ENCODE measurements around the gene SIGLEC7. TPM values are rescaled to one million over a fixed set of nuclear protein-coding genes. Genes with fewer than 3 reads are reported as not detected.
A peak's percentile ranks its signal among the peaks of the same experiment; 100 is the strongest.

Gene SIGLEC7
- total and polyA plus RNA-seq, 3 donors from 2014 or later = 0.79 to 2.0 (median 1.2) TPM

GRCh38 chr19:51120160-51120559 lies 21.9 kb upstream of the SIGLEC7 start:
- Histone ChIP-seq H3K4me1 (peaks cover 24% of the 10 kb centered on the region), H3K9me3 (no peaks in the 10 kb centered on the region), H3K36me3 (ENCODE audit: low read depth, missing control alignments) (no peaks in the 10 kb centered on the region), H3K27me3 (no peaks in the 10 kb centered on the region), H3K27ac (no peak overlapping the region), H3K4me3 (no peak overlapping the region)
- WGBS, 2 donors = 90 to 94% methylated on average over 6 of the region's 6 CpGs
- intact Hi-C loops (cut with DNase I; ENCODE audit: low total_unique reads) = no loop called here
- no peak for TF ChIP-seq POLR2A (IDR thresholded peaks at IDR 0.05)
- TF ChIP-seq, protein P1, sequence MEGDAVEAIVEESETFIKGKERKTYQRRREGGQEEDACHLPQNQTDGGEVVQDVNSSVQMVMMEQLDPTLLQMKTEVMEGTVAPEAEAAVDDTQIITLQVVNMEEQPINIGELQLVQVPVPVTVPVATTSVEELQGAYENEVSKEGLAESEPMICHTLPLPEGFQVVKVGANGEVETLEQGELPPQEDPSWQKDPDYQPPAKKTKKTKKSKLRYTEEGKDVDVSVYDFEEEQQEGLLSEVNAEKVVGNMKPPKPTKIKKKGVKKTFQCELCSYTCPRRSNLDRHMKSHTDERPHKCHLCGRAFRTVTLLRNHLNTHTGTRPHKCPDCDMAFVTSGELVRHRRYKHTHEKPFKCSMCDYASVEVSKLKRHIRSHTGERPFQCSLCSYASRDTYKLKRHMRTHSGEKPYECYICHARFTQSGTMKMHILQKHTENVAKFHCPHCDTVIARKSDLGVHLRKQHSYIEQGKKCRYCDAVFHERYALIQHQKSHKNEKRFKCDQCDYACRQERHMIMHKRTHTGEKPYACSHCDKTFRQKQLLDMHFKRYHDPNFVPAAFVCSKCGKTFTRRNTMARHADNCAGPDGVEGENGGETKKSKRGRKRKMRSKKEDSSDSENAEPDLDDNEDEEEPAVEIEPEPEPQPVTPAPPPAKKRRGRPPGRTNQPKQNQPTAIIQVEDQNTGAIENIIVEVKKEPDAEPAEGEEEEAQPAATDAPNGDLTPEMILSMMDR (IDR thresholded peaks at IDR 0.05) = no peak
- DNase-seq = no peak

GRCh38 chr19:51121257-51121656 lies 20.8 kb upstream of the SIGLEC7 start:
- DNase-seq = no peak
- Histone ChIP-seq H3K9me3 (no peaks in the 10 kb centered on the region), H3K4me1 (peaks cover 35% of the 10 kb centered on the region), H3K27ac (no peak overlapping the region), H3K36me3 (ENCODE audit: low read depth, missing control alignments) (no peaks in the 10 kb centered on the region), H3K4me3 (no peak overlapping the region), H3K27me3 (no peaks in the 10 kb centered on the region)
- TF ChIP-seq, protein P1 (IDR thresholded peaks at IDR 0.05) = no peak
- no peak for TF ChIP-seq POLR2A (IDR thresholded peaks at IDR 0.05)
- intact Hi-C loops (cut with DNase I; ENCODE audit: low total_unique reads) = no loop called here
- WGBS, 2 donors = 92 to 94% methylated on average over 8 of the region's 8 CpGs

GRCh38 chr19:51122112-51122981 lies 19.8 kb upstream of the SIGLEC7 start:
- peak; percentile 70 for DNase-seq
- H3K36me3 ChIP-seq (ENCODE audit: low read depth, missing control alignments) = no peaks in the 10 kb centered on the region
- TF ChIP-seq, protein P1 (IDR thresholded peaks at IDR 0.05) = no peak
- no peak for TF ChIP-seq POLR2A (IDR thresholded peaks at IDR 0.05)
- no peak overlapping the region for H3K4me3 ChIP-seq
- intact Hi-C loops (cut with DNase I; ENCODE audit: low total_unique reads) = no loop called here
- WGBS, 2 donors = 71 to 85% methylated on average over 16 to 22 of the region's 22 CpGs
- H3K9me3 ChIP-seq = no peaks in the 10 kb centered on the region
- H3K27ac ChIP-seq = peak overlapping the region; percentile 63 to 84
- peaks cover 38% of the 10 kb centered on the region for H3K4me1 ChIP-seq
- H3K27me3 ChIP-seq = no peaks in the 10 kb centered on the region

- no peaks in the 10 kb centered on the region for H3K27me3 ChIP-seq
- DNase-seq = no peak
- H3K9me3 ChIP-seq = no peaks in the 10 kb centered on the region
- H3K4me1 ChIP-seq = peaks cover 40% of the 10 kb centered on the region
- TF ChIP-seq, protein P1 (IDR thresholded peaks at IDR 0.05) = no peak
- TF ChIP-seq POLR2A (IDR thresholded peaks at IDR 0.05) = no peak
- intact Hi-C loops (cut with DNase I; ENCODE audit: low total_unique reads) = no loop called here
- H3K27ac ChIP-seq = peak overlapping the region; percentile 63 to 84
- WGBS, 2 donors = 75 to 81% methylated on average over 6 of the region's 6 CpGs
- no peaks in the 10 kb centered on the region for H3K36me3 ChIP-seq (ENCODE audit: low read depth, missing control alignments)
- H3K4me3 ChIP-seq = no peak overlapping the region
Observed at GRCh38 chr19:51123381-51123800, 18.7 kb upstream of the SIGLEC7 start.
